Suprapubic skin (tissue), 4 donors: Measurements from ENCODE around the gene AZGP1.

Experiments
- CTCF ChIP-seq, 2 donors: fragments of 200-600 bp in 1 of 2; fragments of 450-650 bp in 1 of 2; sonication (generic) in 1 of 2; IDR thresholded peaks; one replicate each; pipeline ENCODE4 v1.5.1; 2016 to 2019; ENCODE audit warnings: antibody characterized with exemption in 2 of 2, mild to moderate bottlenecking in 1 of 2, moderate library complexity in 1 of 2
- POLR2A ChIP-seq, 2 donors: fragments of 450-650 bp; IDR thresholded peaks; one replicate each; pipeline ENCODE4 v1.6.1; 2017; ENCODE audit warnings: antibody characterized with exemption in 2 of 2, mild to moderate bottlenecking in 2 of 2, moderate library complexity in 2 of 2
- POLR2AphosphoS5 ChIP-seq, 3 donors: sonication (generic); formaldehyde crosslinking; IDR thresholded peaks; one replicate each; pipeline ENCODE4 v1.6.1; 2017; ENCODE audit warnings: antibody characterized with exemption in 3 of 3

- TF ChIP-seq CTCF (IDR thresholded peaks at IDR 0.05): no peak
- TF ChIP-seq POLR2A (IDR thresholded peaks at IDR 0.05): no peak
- TF ChIP-seq POLR2AphosphoS5 (IDR thresholded peaks at IDR 0.05): no peak
Observed at GRCh38 chr7:99943641-99944496, 32.0 kb downstream of the AZGP1 start.
